PC-9 (cell line): ENCODE measurements around the gene PHACTR1. TPM values are rescaled to one million over a fixed set of nuclear protein-coding genes. Genes with fewer than 3 reads are reported as not detected.

ENCODE experiments used
- BruUV-seq: library from RNA; stranded (reverse); fragments of 400-500 nt; replicated peaks from 2 replicates; lab custom pipeline; 2021; lab: Mats Ljungman, UMichigan
- CTCF ChIA-PET: fragments of 300-600 bp; sonication (Branson Sonifier 250); formaldehyde crosslinking; loops from one replicate; lab custom pipeline; 2022; ENCODE audit warnings: antibody characterized with exemption; lab: Charles Lee
- POLR2A ChIA-PET: fragments of 300-600 bp; sonication (Branson Sonifier 250); formaldehyde crosslinking; loops from one replicate; lab custom pipeline; 2022; ENCODE audit warnings: antibody characterized with exemption; ENCODE audit not compliant: unreplicated experiment; lab: Charles Lee
- DNase-seq, 2 experiments: peaks; one replicate each; pipeline versions ENCODE4 v3.0.0 to v3.0.0-alpha.2; 2015 to 2022; ENCODE audit warnings: mixed read lengths in 1 of 2
- H2AFZ ChIP-seq: fragments of 200-600 bp; sonication (generic); 2 replicates; pipeline ENCODE4 v1.8.1; 2017; ENCODE audit warnings: antibody characterized with exemption
- H3F3A ChIP-seq: fragments of 200-600 bp; sonication (generic); 2 replicates; pipeline ENCODE4 v1.8.1; 2017; ENCODE audit warnings: antibody characterized with exemption, mild to moderate bottlenecking, low read depth; ENCODE audit not compliant: insufficient read depth
- H3K27ac ChIP-seq: fragments of 200-600 bp; sonication (generic); 2 replicates; pipeline ENCODE4 v1.6.1; 2016; ENCODE audit warnings: mixed run types
- H3K27me3 ChIP-seq: fragments of 200-600 bp; sonication (generic); 2 replicates; pipeline ENCODE4 v1.6.1; 2016; ENCODE audit warnings: low read depth, mixed run types; ENCODE audit not compliant: insufficient read depth
- H3K36me3 ChIP-seq: fragments of 200-600 bp; sonication (generic); 2 replicates; pipeline ENCODE4 v1.6.1; 2016; ENCODE audit warnings: low read depth, mixed run types
- H3K4me1 ChIP-seq: fragments of 200-600 bp; sonication (generic); replicated peaks from 2 replicates; pipeline ENCODE4 v1.6.1; 2016; ENCODE audit warnings: mixed run types; ENCODE audit not compliant: insufficient read depth
- H3K4me2 ChIP-seq: fragments of 200-600 bp; sonication (generic); 2 replicates; pipeline ENCODE4 v1.6.1; 2017; ENCODE audit warnings: mixed run types
- H3K4me3 ChIP-seq: fragments of 200-600 bp; sonication (generic); 2 replicates; pipeline ENCODE4 v1.6.1; 2016; ENCODE audit warnings: mixed run types
- H3K79me2 ChIP-seq: fragments of 200-600 bp; sonication (generic); 2 replicates; pipeline ENCODE4 v1.6.1; 2017; ENCODE audit warnings: low read depth, mixed run types
- H3K9me2 ChIP-seq: fragments of 200-600 bp; sonication (generic); 2 replicates; pipeline ENCODE4 v1.8.1; 2017; ENCODE audit warnings: mild to moderate bottlenecking; ENCODE audit not compliant: insufficient read depth
- H3K9me3 ChIP-seq: fragments of 200-600 bp; sonication (generic); 2 replicates; pipeline ENCODE4 v1.8.1; 2016; ENCODE audit warnings: low read depth; ENCODE audit not compliant: insufficient read depth
- H4K20me1 ChIP-seq: fragments of 200-600 bp; sonication (generic); 2 replicates; pipeline ENCODE4 v1.8.1; 2017; ENCODE audit not compliant: insufficient read depth
- CTCF ChIP-seq: fragments of 200-600 bp; sonication (generic); conservative IDR thresholded peaks from 2 replicates; pipeline ENCODE4 v1.6.1; 2017; ENCODE audit warnings: mixed run types, antibody characterized with exemption, mild to moderate bottlenecking, moderate library complexity
- EZH2 ChIP-seq: fragments of 200-600 bp; sonication (generic); IDR thresholded peaks from 2 replicates; pipeline ENCODE4 v1.8.0; 2017; ENCODE audit warnings: antibody characterized with exemption, low read depth
- intact Hi-C: fragments of 100-400 bp; cut with micrococcal nuclease; formaldehyde crosslinking; loops from one replicate; pipeline ENCODE4 v1.10.0; 2022; ENCODE audit not compliant: unreplicated experiment
- total RNA-seq: library from RNA; stranded (reverse); gene quantifications from 2 replicates; pipeline ENCODE4 v1.2.3, GENCODE V29; 2021

Gene PHACTR1
- total RNA-seq, 1 experiment from 2014 or later, result not detected

GRCh38 chr6:13289789-13290318 is 573.3 kb downstream of the PHACTR1 start:
- BruUV-seq, result no TSS peak
- no peaks in the 10 kb centered on the region for H3K9me2 ChIP-seq
- ChIA-PET CTCF (no interaction called here), POLR2A (no interaction called here)
- no peak overlapping the region for H3K4me2 ChIP-seq
- no peak overlapping the region for H3K27ac ChIP-seq
- no peaks in the 10 kb centered on the region for H3K27me3 ChIP-seq
- TF ChIP-seq CTCF (no peak), EZH2 (no peak)
- intact Hi-C loops, result no loop called here
- no peaks in the 10 kb centered on the region for H4K20me1 ChIP-seq
- DNase-seq, result no peak
- H3K4me1 ChIP-seq, result no peaks in the 10 kb centered on the region
- no peaks in the 10 kb centered on the region for H3K9me3 ChIP-seq
- H3K79me2 ChIP-seq, result no peaks in the 10 kb centered on the region
- no peaks in the 10 kb centered on the region for H3F3A ChIP-seq
- H2AFZ ChIP-seq, result no peak overlapping the region
- no peaks in the 10 kb centered on the region for H3K36me3 ChIP-seq
- no peak overlapping the region for H3K4me3 ChIP-seq

GRCh38 chr6:13290335-13290734 is 573.8 kb downstream of the PHACTR1 start:
- ChIA-PET CTCF (no interaction called here), POLR2A (no interaction called here)
- no peaks in the 10 kb centered on the region for H3K9me3 ChIP-seq
- no peaks in the 10 kb centered on the region for H3K36me3 ChIP-seq
- no peaks in the 10 kb centered on the region for H4K20me1 ChIP-seq
- H3K9me2 ChIP-seq, result no peaks in the 10 kb centered on the region
- no peaks in the 10 kb centered on the region for H3K4me1 ChIP-seq
- TF ChIP-seq EZH2 (no peak), CTCF (no peak)
- no peak overlapping the region for H3K4me2 ChIP-seq
- intact Hi-C loops, result no loop called here
- no peaks in the 10 kb centered on the region for H3K27me3 ChIP-seq
- BruUV-seq, result no TSS peak
- H3K27ac ChIP-seq, result no peak overlapping the region
- no peak overlapping the region for H3K4me3 ChIP-seq
- no peaks in the 10 kb centered on the region for H3K79me2 ChIP-seq
- no peaks in the 10 kb centered on the region for H3F3A ChIP-seq
- DNase-seq, result no peak
- H2AFZ ChIP-seq, result no peak overlapping the region

- intact Hi-C loops, result no loop called here
- no peak overlapping the region for H3K27ac ChIP-seq
- no peaks in the 10 kb centered on the region for H3K9me2 ChIP-seq
- H4K20me1 ChIP-seq, result no peaks in the 10 kb centered on the region
- CTCF ChIA-PET, result no interaction called here
- no peak for DNase-seq
- POLR2A ChIA-PET, result no interaction called here
- no peak overlapping the region for H3K4me2 ChIP-seq
- TF ChIP-seq EZH2, result no peak
- no peak for TF ChIP-seq CTCF
- H2AFZ ChIP-seq, result no peak overlapping the region
- no peaks in the 10 kb centered on the region for H3K9me3 ChIP-seq
- no TSS peak for BruUV-seq
- no peaks in the 10 kb centered on the region for H3K36me3 ChIP-seq
- H3K4me3 ChIP-seq, result no peak overlapping the region
- H3K79me2 ChIP-seq, result no peaks in the 10 kb centered on the region
- no peaks in the 10 kb centered on the region for H3F3A ChIP-seq
- H3K4me1 ChIP-seq, result no peaks in the 10 kb centered on the region
- no peaks in the 10 kb centered on the region for H3K27me3 ChIP-seq
Measured at GRCh38 chr6:13292774-13293173, 576.2 kb downstream of the PHACTR1 start.
